ENCODE measurements around the gene MESP2.
"Not testable (repeated sequence)": the region's sequence is repeated elsewhere in the genome, so short reads cannot be mapped to it uniquely, and the experiment has no call there.

MESP2 gene

DNA sequence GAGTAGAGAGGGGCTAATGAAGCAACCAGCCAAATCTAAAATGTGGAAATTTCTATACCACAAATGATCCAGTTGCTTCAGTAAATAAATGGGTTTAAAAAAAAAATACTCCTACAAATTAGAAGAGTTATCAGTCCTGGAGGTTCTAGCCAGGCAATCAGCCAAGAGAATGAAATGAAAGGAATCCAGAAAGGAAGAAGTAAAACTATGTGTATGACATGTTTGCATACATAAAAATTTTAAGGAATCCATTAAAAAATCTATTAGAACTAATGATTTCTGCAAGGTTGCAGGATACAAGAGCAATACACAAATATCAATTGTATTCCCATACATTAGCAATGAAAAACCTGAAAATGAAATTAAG lies 9.6 kb downstream of the MESP2 start:
- H3K9me3 ChIP-seq (ENCODE audit: insufficient read depth, low read length) = peaks cover 13% of the 10 kb centered on the region
- no peak for DNase-seq (ENCODE audit: low read depth, low spot score)
- no peak overlapping the region for H3K4me3 ChIP-seq (ENCODE audit: insufficient read length, low read depth)
- H3K27me3 ChIP-seq (ENCODE audit: insufficient read depth, insufficient read length) = no peaks in the 10 kb centered on the region
- TF ChIP-seq YY1 (IDR thresholded peaks at IDR 0.05; ENCODE audit: insufficient read depth, insufficient read length) = no peak
- TF ChIP-seq SUZ12 (IDR thresholded peaks at IDR 0.05; ENCODE audit: extremely low read depth, insufficient read depth, insufficient read length) = no peak
- no peak for TF ChIP-seq ZNF274 (IDR thresholded peaks at IDR 0.05; ENCODE audit: low read depth, low read length)
- H3K9ac ChIP-seq (ENCODE audit: insufficient read length, low read depth) = no peak overlapping the region
- no peaks in the 10 kb centered on the region for H3K36me3 ChIP-seq (ENCODE audit: insufficient read depth, insufficient read length, low read length)
- peaks cover 23% of the 10 kb centered on the region for H3K4me1 ChIP-seq (ENCODE audit: insufficient read depth, insufficient read length)

- peaks cover 15% of the 10 kb centered on the region for H3K4me1 ChIP-seq (ENCODE audit: insufficient read depth, insufficient read length)
- no peaks in the 10 kb centered on the region for H3K36me3 ChIP-seq (ENCODE audit: insufficient read depth, insufficient read length, low read length)
These were observed 11.8 kb downstream of the MESP2 start for GRCh38 chr15:89787944-89788343.

GRCh38 chr15:89788585-89788984 lies 12.5 kb downstream of the MESP2 start:
- peaks cover 13% of the 10 kb centered on the region for H3K9me3 ChIP-seq (ENCODE audit: insufficient read depth, low read length)
- not testable (repeated sequence) for DNase-seq (ENCODE audit: low read depth, low spot score)

More at GRCh38 chr15:89787944-89788343, 11.8 kb downstream of the MESP2 start:
- no peak for DNase-seq (ENCODE audit: low read depth, low spot score)
- no peak for TF ChIP-seq YY1 (IDR thresholded peaks at IDR 0.05; ENCODE audit: insufficient read depth, insufficient read length)
- no peak for TF ChIP-seq SUZ12 (IDR thresholded peaks at IDR 0.05; ENCODE audit: extremely low read depth, insufficient read depth, insufficient read length)
- TF ChIP-seq ZNF274 (IDR thresholded peaks at IDR 0.05; ENCODE audit: low read depth, low read length) = no peak
- Histone ChIP-seq H3K9me3 (ENCODE audit: insufficient read depth, low read length) (peaks cover 13% of the 10 kb centered on the region), H3K27me3 (ENCODE audit: insufficient read depth, insufficient read length) (no peaks in the 10 kb centered on the region), H3K9ac (ENCODE audit: insufficient read length, low read depth) (no peak overlapping the region), H3K4me3 (ENCODE audit: insufficient read length, low read depth) (no peak overlapping the region)

GRCh38 chr15:89790206-89790605 lies 14.1 kb downstream of the MESP2 start:
- Histone ChIP-seq H3K36me3 (ENCODE audit: insufficient read depth, insufficient read length, low read length) (no peaks in the 10 kb centered on the region), H3K4me1 (ENCODE audit: insufficient read depth, insufficient read length) (no peaks in the 10 kb centered on the region), H3K9ac (ENCODE audit: insufficient read length, low read depth) (no peak overlapping the region), H3K4me3 (ENCODE audit: insufficient read length, low read depth) (no peak overlapping the region), H3K27me3 (ENCODE audit: insufficient read depth, insufficient read length) (no peaks in the 10 kb centered on the region), H3K9me3 (ENCODE audit: insufficient read depth, low read length) (peaks cover 13% of the 10 kb centered on the region)
- DNase-seq (ENCODE audit: low read depth, low spot score) = no peak
- no peak for TF ChIP-seq ZNF274 (IDR thresholded peaks at IDR 0.05; ENCODE audit: low read depth, low read length)

More at GRCh38 chr15:89788585-89788984, 12.5 kb downstream of the MESP2 start:
- H3K9ac ChIP-seq (ENCODE audit: insufficient read length, low read depth); H3K27me3 ChIP-seq (ENCODE audit: insufficient read depth, insufficient read length); H3K4me3 ChIP-seq (ENCODE audit: insufficient read length, low read depth); H3K36me3 ChIP-seq (ENCODE audit: insufficient read depth, insufficient read length, low read length): not testable (repeated sequence)
- peaks cover 12% of the 10 kb centered on the region for H3K4me1 ChIP-seq (ENCODE audit: insufficient read depth, insufficient read length)

- H3K27me3 ChIP-seq (ENCODE audit: insufficient read depth, insufficient read length) = no peaks in the 10 kb centered on the region
- TF ChIP-seq YY1 (IDR thresholded peaks at IDR 0.05; ENCODE audit: insufficient read depth, insufficient read length) (no peak), SUZ12 (IDR thresholded peaks at IDR 0.05; ENCODE audit: extremely low read depth, insufficient read depth, insufficient read length) (no peak), ZNF274 (IDR thresholded peaks at IDR 0.05; ENCODE audit: low read depth, low read length) (no peak)
- DNase-seq (ENCODE audit: low read depth, low spot score) = no peak
- no peaks in the 10 kb centered on the region for H3K36me3 ChIP-seq (ENCODE audit: insufficient read depth, insufficient read length, low read length)
- no peaks in the 10 kb centered on the region for H3K4me1 ChIP-seq (ENCODE audit: insufficient read depth, insufficient read length)
- H3K9ac ChIP-seq (ENCODE audit: insufficient read length, low read depth) = no peak overlapping the region
- peaks cover 13% of the 10 kb centered on the region for H3K9me3 ChIP-seq (ENCODE audit: insufficient read depth, low read length)
- H3K4me3 ChIP-seq (ENCODE audit: insufficient read length, low read depth) = no peak overlapping the region
These were observed 14.5 kb downstream of the MESP2 start for GRCh38 chr15:89790661-89791060.

- no peaks in the 10 kb centered on the region for H3K4me1 ChIP-seq (ENCODE audit: insufficient read depth, insufficient read length)
- H3K9ac ChIP-seq (ENCODE audit: insufficient read length, low read depth) = no peak overlapping the region
- peaks cover 13% of the 10 kb centered on the region for H3K9me3 ChIP-seq (ENCODE audit: insufficient read depth, low read length)
- TF ChIP-seq SUZ12 (IDR thresholded peaks at IDR 0.05; ENCODE audit: extremely low read depth, insufficient read depth, insufficient read length) = no peak
- no peak for TF ChIP-seq ZNF274 (IDR thresholded peaks at IDR 0.05; ENCODE audit: low read depth, low read length)
- TF ChIP-seq YY1 (IDR thresholded peaks at IDR 0.05; ENCODE audit: insufficient read depth, insufficient read length) = no peak
- no peak for DNase-seq (ENCODE audit: low read depth, low spot score)
- H3K36me3 ChIP-seq (ENCODE audit: insufficient read depth, insufficient read length, low read length) = no peaks in the 10 kb centered on the region
- no peaks in the 10 kb centered on the region for H3K27me3 ChIP-seq (ENCODE audit: insufficient read depth, insufficient read length)
- H3K4me3 ChIP-seq (ENCODE audit: insufficient read length, low read depth) = no peak overlapping the region
These were observed 16.1 kb downstream of the MESP2 start for GRCh38 chr15:89792106-89792805.

DNA sequence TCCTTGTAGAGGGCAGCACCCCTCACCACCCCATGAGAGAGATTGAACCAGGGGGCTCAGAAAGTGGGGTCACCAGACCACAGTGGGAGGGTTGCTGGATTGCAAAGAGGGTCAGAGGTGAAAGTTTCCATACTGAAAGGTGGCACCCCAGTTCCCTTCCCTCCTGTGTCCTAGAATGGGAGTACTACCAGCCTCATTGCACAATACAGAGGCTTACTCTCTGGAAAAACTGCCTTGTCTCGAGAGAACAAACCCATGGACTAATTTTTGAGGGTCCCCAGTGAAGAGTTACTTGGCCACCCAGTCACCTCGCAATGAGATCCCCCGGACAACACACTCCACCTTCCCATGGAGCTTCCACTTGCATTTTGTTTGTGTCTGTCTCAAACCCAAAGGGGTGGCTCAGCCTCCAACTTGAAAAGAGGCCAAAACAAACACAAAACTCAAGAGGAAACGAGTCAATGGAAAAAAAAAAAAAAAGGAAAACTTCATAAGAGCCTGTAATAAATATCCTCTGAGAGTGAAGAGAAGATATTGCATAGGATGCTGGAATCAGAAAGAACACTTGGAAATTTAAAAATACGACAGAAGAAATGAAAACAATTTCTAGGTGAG lies 18.6 kb downstream of the MESP2 start:
- no peak overlapping the region for H3K9ac ChIP-seq (ENCODE audit: insufficient read length, low read depth)
- H3K9me3 ChIP-seq (ENCODE audit: insufficient read depth, low read length) = no peaks in the 10 kb centered on the region
- no peak for TF ChIP-seq SUZ12 (IDR thresholded peaks at IDR 0.05; ENCODE audit: extremely low read depth, insufficient read depth, insufficient read length)
- TF ChIP-seq YY1 (IDR thresholded peaks at IDR 0.05; ENCODE audit: insufficient read depth, insufficient read length) = no peak
- no peak for TF ChIP-seq ZNF274 (IDR thresholded peaks at IDR 0.05; ENCODE audit: low read depth, low read length)
- H3K4me3 ChIP-seq (ENCODE audit: insufficient read length, low read depth) = no peak overlapping the region
- peaks cover 2% of the 10 kb centered on the region for H3K4me1 ChIP-seq (ENCODE audit: insufficient read depth, insufficient read length)
- H3K36me3 ChIP-seq (ENCODE audit: insufficient read depth, insufficient read length, low read length) = peaks cover 3% of the 10 kb centered on the region
- no peaks in the 10 kb centered on the region for H3K27me3 ChIP-seq (ENCODE audit: insufficient read depth, insufficient read length)
- DNase-seq (ENCODE audit: low read depth, low spot score) = no peak

All from NT2/D1 (cell line).